ENCODE data around the gene KRTAP23-1.

KRTAP23-1 gene

GRCh38 chr21:30305136-30305535 is 43.3 kb downstream of the KRTAP23-1 start:
- DNase-seq = no peak
